Activated CD8-positive, alpha-beta memory T cell treated with anti-CD3 and anti-CD28 coated beads, Interleukin-2, amount 50 U/mL, for 4 hours (primary cell): ENCODE results near the gene TXNL4B.
"Not testable (repeated sequence)": the region's sequence is repeated elsewhere in the genome, so short reads cannot be mapped to it uniquely, and the experiment has no call there.

Source experiments
- DNase-seq: peaks from one replicate; pipeline ENCODE4 v3.0.0-alpha.2; 2020

TXNL4B gene

GRCh38 chr16:72111657-72112451, 18.4 kb upstream of the TXNL4B start:
- no peak for DNase-seq

GRCh38 chr16:72110662-72111615, 17.5 kb upstream of the TXNL4B start:
- DNase-seq: no peak

GRCh38 chr16:72109966-72110530, 16.6 kb upstream of the TXNL4B start:
- DNase-seq: no peak

GRCh38 chr16:72109300-72109699, 15.9 kb upstream of the TXNL4B start:
- no peak for DNase-seq

GRCh38 chr16:72108353-72109102, 15.1 kb upstream of the TXNL4B start:
- no peak for DNase-seq

GRCh38 chr16:72107371-72107770, 14.0 kb upstream of the TXNL4B start:
- DNase-seq: no peak

- DNase-seq: no peak
Measured at GRCh38 chr16:72105978-72106377, 12.6 kb upstream of the TXNL4B start.

GRCh38 chr16:72104905-72105304, 11.5 kb upstream of the TXNL4B start:
- no peak for DNase-seq

- no peak for DNase-seq
Measured at GRCh38 chr16:72101195-72101594, 7.8 kb upstream of the TXNL4B start.

GRCh38 chr16:72099377-72099818, 6.0 kb upstream of the TXNL4B start:
- DNase-seq: peak; percentile 29

GRCh38 chr16:72098936-72099335, 5.5 kb upstream of the TXNL4B start:
- DNase-seq: no peak

- DNase-seq: peak; percentile 49
Measured at GRCh38 chr16:72094266-72094610, 818 bp upstream of the TXNL4B start.

GRCh38 chr16:72092832-72093447, 480 bp downstream of the TXNL4B start:
- DNase-seq: no peak

GRCh38 chr16:72091217-72091616, 2.2 kb downstream of the TXNL4B start:
- DNase-seq: no peak

- DNase-seq: no peak
Measured at GRCh38 chr16:72085002-72085401, 8.4 kb downstream of the TXNL4B start.

GRCh38 chr16:72084445-72084844, 9.0 kb downstream of the TXNL4B start:
- no peak for DNase-seq

- DNase-seq: no peak
Measured at GRCh38 chr16:72083778-72084404, 9.5 kb downstream of the TXNL4B start.

- DNase-seq: not testable (repeated sequence)
Measured at GRCh38 chr16:72076991-72077706, 16.3 kb downstream of the TXNL4B start.

GRCh38 chr16:72075067-72075466, 18.4 kb downstream of the TXNL4B start:
- DNase-seq: not testable (repeated sequence)

GRCh38 chr16:72073560-72074230, 19.7 kb downstream of the TXNL4B start:
- no peak for DNase-seq
